K562 (cell line): Measurements from ENCODE around the gene IFTAP. TPM values are rescaled to one million over a fixed set of nuclear protein-coding genes. Genes with fewer than 3 reads are reported as not detected.

Experiments used
- polyA plus RNA-seq, 8 experiments: library from polyadenylated mRNA; depleted of rRNA in 4 of 8; stranded (reverse) in 5 of 8; unstranded in 3 of 8; fragments of >200 nt; fragmentation: Nextera tagmentation in 2 of 8; fragmentation: Illumina TruSeq in 1 of 8; extraction: Ambion mirVana in 2 of 8; extraction: Trizol in 1 of 8; gene quantifications; 2 replicates each; pipeline versions ENCODE4 v1.2.1 to v1.2.3, GENCODE V29; 2011 to 2014; ENCODE audit warnings: inconsistent platforms in 1 of 8, missing spikeins in 1 of 8
- total RNA-seq, 7 experiments: library from RNA; depleted of rRNA in 6 of 7; stranded (reverse); fragments of >200 nt in 6 of 7; fragmentation: Illumina TruSeq in 2 of 7; extraction: Trizol in 2 of 7; gene quantifications; 2 replicates each; pipeline versions ENCODE4 v1.2.1 to v1.2.3, GENCODE V29; 2011 to 2021; ENCODE audit warnings: low replicate concordance in 1 of 7

The IFTAP gene
- total and polyA plus RNA-seq, 9 of the 15 experiments (the other 6 are each of a cell fraction or from before 2014, with no cell fraction given): 9.2 to 30.0 (median 17.0) TPM

Other genes starting within 250 kb of the IFTAP start
- gene TRAF6, start 84.2 kb upstream of the IFTAP start, total RNA-seq (2014; rRNA removed): 5.0 and 6.4 TPM in 2 replicates
- 8.2 and 11.6 TPM in 2 replicates for gene TRAF6, start 84.2 kb upstream of the IFTAP start, total RNA-seq (2014; rRNA removed; fragmentation: Illumina TruSeq; extraction: Trizol)
- 8.0 and 8.3 TPM in 2 replicates for gene TRAF6, start 84.2 kb upstream of the IFTAP start, total RNA-seq (2015; rRNA removed; fragmentation: Illumina TruSeq; extraction: Trizol)
- gene TRAF6, start 84.2 kb upstream of the IFTAP start, total RNA-seq (2021): 9.2 and 10.0 TPM in 2 replicates
- gene TRAF6, start 84.2 kb upstream of the IFTAP start, polyA plus RNA-seq (2011; rRNA removed): 10.6 and 13.1 TPM in 2 replicates
- 8.4 and 9.3 TPM in 2 replicates for gene TRAF6, start 84.2 kb upstream of the IFTAP start, polyA plus RNA-seq (2014; fragmentation: Illumina TruSeq; extraction: Trizol)
- 1 to 10 TPM; 2.0 to 4.2 TPM for gene TRAF6, start 84.2 kb upstream of the IFTAP start, polyA plus RNA-seq (2014; fragmentation: Nextera tagmentation; extraction: Ambion mirVana)
- 4.4 and 5.4 TPM in 2 replicates for gene TRAF6, start 84.2 kb upstream of the IFTAP start, polyA plus RNA-seq (2014; rRNA removed)
- 1.8 and 2.0 TPM in 2 replicates for gene RAG1, start 26.5 kb upstream of the IFTAP start, total RNA-seq (2014; rRNA removed)
- gene RAG1, start 26.5 kb upstream of the IFTAP start, total RNA-seq (2014; rRNA removed; fragmentation: Illumina TruSeq; extraction: Trizol): 2.5 and 2.8 TPM in 2 replicates
- 1.5 and 1.7 TPM in 2 replicates for gene RAG1, start 26.5 kb upstream of the IFTAP start, total RNA-seq (2015; rRNA removed; fragmentation: Illumina TruSeq; extraction: Trizol)
- 1.6 and 2.1 TPM in 2 replicates for gene RAG1, start 26.5 kb upstream of the IFTAP start, total RNA-seq (2021)
- gene RAG1, start 26.5 kb upstream of the IFTAP start, polyA plus RNA-seq (2011; rRNA removed): 0.93 and 1.7 TPM in 2 replicates
- 2.0 and 2.2 TPM in 2 replicates for gene RAG1, start 26.5 kb upstream of the IFTAP start, polyA plus RNA-seq (2014; fragmentation: Illumina TruSeq; extraction: Trizol)
- under 1 TPM; 0.49 to 0.89 TPM for gene RAG1, start 26.5 kb upstream of the IFTAP start, polyA plus RNA-seq (2014; fragmentation: Nextera tagmentation; extraction: Ambion mirVana)
- 1.4 and 1.5 TPM in 2 replicates for gene RAG1, start 26.5 kb upstream of the IFTAP start, polyA plus RNA-seq (2014; rRNA removed)
- 0.04 and 2.7 TPM in 2 replicates for gene RAG2, start 3.7 kb downstream of the IFTAP start, total RNA-seq (2014; rRNA removed)
- gene RAG2, start 3.7 kb downstream of the IFTAP start, total RNA-seq (2014; rRNA removed; fragmentation: Illumina TruSeq; extraction: Trizol): 0.07 and 0.16 TPM in 2 replicates
- gene RAG2, start 3.7 kb downstream of the IFTAP start, total RNA-seq (2015; rRNA removed; fragmentation: Illumina TruSeq; extraction: Trizol): 0.53 and 0.72 TPM in 2 replicates
- gene RAG2, start 3.7 kb downstream of the IFTAP start, total RNA-seq (2021): not detected in 2 replicates
- gene RAG2, start 3.7 kb downstream of the IFTAP start, polyA plus RNA-seq (2011; rRNA removed): not detected in 2 replicates
- gene RAG2, start 3.7 kb downstream of the IFTAP start, polyA plus RNA-seq (2014; fragmentation: Illumina TruSeq; extraction: Trizol): 0.06 and 0.08 TPM in 2 replicates
- under 1 TPM; 0.24 to 0.28 TPM for gene RAG2, start 3.7 kb downstream of the IFTAP start, polyA plus RNA-seq (2014; fragmentation: Nextera tagmentation; extraction: Ambion mirVana)
- 0.89 TPM in 1 of 2 replicates, not detected in the other for gene RAG2, start 3.7 kb downstream of the IFTAP start, polyA plus RNA-seq (2014; rRNA removed)